B cell (primary cell): ENCODE data around the gene ABCA8.

Experiments
- EZH2 ChIP-seq: IDR thresholded peaks from 2 replicates; pipeline ENCODE4 v1.6.1; 2012; ENCODE audit warnings: borderline replicate concordance, low read depth, mild to moderate bottlenecking, moderate library complexity, low read length; ENCODE audit not compliant: insufficient read depth, poor library complexity, severe bottlenecking
- TF ChIP-seq, protein P1 (sequence below): fragments of 200-600 bp; IDR thresholded peaks from one replicate; pipeline ENCODE4 v1.8.0; 2022; ENCODE audit warnings: antibody characterized with exemption, mild to moderate bottlenecking

DNA sequence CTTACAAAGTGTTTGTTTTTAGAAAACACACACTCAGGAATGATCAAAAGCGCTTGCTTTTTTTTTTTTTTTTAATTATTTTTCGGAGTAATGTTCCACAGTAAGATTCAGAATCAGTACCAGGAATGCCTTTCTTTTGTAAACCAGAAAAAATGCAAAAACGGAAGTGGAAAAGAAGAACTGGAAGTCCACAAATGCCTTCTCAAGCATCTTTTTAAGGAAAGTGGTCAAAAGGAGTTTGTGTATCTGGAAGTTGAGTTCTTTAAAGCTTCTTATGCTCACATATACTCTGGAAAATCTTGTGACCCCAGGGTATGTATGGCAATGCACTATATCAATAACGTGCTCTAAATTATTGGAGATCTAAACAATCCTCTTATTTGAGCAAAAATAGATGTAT is 126.0 kb downstream of the ABCA8 start:
- TF ChIP-seq EZH2: no peak
- TF ChIP-seq, protein P1, sequence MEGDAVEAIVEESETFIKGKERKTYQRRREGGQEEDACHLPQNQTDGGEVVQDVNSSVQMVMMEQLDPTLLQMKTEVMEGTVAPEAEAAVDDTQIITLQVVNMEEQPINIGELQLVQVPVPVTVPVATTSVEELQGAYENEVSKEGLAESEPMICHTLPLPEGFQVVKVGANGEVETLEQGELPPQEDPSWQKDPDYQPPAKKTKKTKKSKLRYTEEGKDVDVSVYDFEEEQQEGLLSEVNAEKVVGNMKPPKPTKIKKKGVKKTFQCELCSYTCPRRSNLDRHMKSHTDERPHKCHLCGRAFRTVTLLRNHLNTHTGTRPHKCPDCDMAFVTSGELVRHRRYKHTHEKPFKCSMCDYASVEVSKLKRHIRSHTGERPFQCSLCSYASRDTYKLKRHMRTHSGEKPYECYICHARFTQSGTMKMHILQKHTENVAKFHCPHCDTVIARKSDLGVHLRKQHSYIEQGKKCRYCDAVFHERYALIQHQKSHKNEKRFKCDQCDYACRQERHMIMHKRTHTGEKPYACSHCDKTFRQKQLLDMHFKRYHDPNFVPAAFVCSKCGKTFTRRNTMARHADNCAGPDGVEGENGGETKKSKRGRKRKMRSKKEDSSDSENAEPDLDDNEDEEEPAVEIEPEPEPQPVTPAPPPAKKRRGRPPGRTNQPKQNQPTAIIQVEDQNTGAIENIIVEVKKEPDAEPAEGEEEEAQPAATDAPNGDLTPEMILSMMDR: no peak
